Right hindlimb (tissue), 1 donor: ENCODE data around the gene BCL2L14.

Experiments
- DNase-seq: peaks from one replicate; pipeline ENCODE4 v3.0.0-alpha.2; 2018

BCL2L14 gene

DNA sequence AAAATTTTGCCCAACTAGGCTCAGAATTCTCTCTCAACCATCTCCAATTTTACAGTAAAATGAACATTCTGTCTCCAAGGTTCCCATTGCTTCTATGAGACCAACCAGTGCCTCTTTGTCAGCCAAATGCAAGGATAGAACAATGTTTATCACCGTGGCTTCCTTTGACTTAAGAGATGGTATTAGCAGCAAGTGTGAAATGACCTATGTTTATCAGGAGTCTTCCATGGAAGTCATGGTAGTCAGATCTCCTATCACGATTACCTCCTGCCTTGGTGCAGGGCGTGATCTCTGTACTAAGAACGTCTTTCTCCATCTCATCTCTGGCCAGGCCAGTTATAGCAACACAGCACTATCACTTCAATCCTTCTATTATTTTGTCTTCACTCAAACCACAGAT is 6.1 kb upstream of the BCL2L14 start:
- DNase-seq, result no peak

DNA sequence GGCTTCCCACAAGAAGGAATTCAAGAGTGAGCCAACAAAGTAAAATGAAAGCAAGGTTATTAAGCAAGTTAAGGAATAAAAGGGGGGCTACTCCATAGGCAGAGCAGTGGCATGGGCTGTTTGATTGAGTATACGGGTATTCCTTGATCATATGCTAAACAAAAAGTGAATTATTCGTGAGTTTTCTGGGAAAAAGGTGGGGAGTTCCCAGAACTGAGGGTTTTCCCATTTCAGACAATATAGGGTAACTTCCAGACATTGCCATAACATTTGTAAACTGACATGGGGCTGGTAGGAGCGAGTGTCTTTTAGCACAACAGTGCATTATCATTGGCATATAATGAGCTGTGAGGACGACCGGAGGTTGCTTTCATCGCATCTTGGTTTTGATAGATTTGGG is 2.0 kb upstream of the BCL2L14 start:
- no peak for DNase-seq

DNA sequence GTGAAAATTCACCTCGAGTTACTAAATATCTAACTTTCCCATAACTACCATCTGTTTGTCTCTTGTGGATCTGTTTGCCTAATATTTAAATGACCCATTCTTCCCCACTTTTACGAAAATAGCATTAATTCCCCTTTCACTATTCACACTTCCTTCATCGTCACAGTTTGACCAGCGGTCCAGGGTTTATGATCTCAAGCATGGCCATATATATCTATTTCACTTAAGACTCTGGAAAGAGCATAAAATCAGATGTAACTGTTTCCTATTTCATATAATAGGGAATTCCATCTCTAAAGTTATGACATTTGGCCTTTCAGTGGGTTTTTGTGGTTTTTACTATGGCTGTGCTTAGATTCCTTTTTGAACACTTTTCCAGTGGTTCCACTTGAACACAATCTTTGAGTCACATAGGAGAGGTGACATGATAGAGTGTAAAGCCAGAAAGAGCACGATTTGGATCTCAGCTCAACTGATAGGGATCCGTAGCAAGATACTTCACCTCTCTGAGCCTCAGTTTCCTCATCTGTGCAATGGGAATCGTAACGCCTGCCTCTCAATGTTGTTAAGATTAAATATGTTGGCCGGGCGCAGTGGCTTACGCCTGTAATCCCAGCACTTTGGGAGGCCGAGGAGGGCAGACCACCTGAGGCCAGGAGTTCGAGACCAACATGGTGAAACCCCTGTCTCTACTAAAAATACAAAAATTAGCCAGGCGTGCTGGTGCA is 754 bp upstream of the BCL2L14 start:
- no peak for DNase-seq

DNA sequence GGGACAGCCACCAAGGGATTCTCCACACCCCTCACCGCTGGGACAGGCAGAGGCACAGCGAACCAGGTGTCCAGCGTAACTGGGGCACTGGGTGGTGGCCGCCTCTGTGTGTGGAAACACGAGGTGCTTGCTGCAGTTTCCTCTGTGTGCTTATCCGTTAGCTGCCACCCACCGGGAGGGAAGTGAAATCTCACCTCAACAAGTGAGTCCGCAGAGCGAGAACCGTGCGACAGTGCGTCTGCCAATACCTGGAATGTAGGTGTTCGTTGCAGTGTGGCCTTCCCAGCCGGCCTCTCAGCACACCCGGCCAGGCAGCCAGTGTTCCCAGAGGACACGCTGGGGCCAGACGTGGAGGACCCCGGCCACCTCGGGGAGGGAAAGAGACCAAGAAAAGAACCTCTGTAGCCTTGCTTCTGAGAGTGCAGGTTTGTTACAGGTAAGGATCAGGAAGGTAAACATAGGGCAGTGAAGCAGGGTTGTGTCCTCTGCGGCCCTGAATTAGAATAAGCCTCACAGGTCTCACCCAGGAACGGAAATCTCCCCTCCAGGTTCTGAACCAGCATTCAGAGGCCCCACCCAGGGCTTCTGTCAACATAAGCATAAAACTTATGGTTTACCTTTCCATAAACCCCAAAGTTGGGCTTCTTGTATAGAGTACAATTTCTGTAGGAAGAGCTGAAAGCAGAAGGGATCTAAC is 1.5 kb downstream of the BCL2L14 start:
- DNase-seq, result no peak

DNA sequence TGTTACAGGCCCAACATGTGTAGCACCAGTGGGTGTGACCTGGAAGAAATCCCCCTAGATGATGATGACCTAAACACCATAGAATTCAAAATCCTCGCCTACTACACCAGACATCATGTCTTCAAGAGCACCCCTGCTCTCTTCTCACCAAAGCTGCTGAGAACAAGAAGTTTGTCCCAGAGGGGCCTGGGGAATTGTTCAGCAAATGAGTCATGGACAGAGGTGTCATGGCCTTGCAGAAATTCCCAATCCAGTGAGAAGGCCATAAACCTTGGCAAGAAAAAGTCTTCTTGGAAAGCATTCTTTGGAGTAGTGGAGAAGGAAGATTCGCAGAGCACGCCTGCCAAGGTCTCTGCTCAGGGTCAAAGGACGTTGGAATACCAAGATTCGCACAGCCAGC is 8.6 kb downstream of the BCL2L14 start:
- no peak for DNase-seq

DNA sequence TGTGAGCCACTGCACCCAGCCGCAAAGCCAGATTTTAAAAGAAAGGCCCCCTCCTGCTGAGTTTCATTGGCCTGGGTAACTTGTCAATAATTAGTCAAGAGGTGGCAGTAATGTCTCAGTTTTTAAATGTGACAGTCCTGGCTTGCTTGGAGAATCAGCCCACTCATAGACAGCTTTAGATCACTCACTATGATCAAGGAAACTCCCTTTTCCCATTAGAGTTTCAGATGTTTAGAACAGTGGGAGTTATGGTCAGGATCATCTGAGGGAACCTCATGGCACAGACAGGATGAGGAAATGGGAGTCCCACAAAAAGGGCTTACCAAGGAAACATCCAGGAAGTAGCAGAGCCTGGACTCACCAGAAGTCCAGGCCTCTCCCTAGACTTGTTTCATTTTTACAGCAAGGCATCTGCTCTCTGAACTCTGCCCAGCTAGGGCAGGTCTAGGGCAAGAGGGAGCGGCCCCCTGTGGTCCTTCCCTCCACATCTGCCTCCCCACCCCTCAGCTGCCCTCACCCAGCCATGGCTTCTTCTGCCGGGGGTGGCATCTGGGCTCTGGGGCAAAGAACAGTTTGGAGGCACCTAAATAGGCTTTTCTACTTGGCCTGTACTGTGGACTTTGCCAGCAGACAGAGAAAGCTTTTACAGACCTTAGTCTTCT is 11.2 kb downstream of the BCL2L14 start:
- no peak for DNase-seq

DNA sequence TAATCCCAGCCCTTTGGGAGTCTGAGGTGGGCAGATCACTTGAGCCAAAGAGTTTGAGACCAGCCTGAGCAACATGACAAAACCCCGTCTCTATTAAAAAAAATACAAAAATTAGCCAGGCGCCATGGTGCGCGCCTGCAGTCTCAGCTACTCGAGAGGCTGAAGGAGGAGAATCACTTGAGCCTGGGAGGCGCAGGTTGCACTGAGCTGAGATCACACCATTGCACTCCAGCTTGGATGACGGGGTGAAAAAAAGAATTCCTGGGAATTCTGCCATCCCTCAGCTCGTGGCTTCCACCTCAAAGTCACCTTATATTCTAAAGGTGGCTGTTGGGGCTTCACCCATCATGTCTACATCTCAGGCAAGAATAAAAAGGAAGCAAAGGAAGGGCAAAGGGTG is 12.9 kb downstream of the BCL2L14 start:
- DNase-seq, result no peak

DNA sequence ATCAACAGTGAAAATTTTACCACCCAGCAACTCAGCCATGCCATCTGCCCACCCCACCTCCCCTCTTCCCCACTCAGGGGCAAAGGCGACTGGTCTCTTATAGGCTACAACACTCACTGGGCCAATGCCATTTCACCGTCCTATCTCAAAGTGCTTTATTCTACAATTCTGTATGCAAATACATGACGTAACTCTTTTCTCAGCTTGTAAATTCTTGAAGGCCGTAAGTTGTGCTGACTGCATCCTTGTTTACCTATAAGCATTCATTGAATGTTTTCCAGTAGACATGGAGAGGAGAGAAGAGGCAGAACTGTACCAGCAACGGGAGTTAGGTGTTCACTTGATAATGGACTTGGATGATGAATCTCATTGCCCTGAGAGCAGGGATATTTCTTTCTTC is 15.6 kb downstream of the BCL2L14 start:
- DNase-seq, result no peak

DNA sequence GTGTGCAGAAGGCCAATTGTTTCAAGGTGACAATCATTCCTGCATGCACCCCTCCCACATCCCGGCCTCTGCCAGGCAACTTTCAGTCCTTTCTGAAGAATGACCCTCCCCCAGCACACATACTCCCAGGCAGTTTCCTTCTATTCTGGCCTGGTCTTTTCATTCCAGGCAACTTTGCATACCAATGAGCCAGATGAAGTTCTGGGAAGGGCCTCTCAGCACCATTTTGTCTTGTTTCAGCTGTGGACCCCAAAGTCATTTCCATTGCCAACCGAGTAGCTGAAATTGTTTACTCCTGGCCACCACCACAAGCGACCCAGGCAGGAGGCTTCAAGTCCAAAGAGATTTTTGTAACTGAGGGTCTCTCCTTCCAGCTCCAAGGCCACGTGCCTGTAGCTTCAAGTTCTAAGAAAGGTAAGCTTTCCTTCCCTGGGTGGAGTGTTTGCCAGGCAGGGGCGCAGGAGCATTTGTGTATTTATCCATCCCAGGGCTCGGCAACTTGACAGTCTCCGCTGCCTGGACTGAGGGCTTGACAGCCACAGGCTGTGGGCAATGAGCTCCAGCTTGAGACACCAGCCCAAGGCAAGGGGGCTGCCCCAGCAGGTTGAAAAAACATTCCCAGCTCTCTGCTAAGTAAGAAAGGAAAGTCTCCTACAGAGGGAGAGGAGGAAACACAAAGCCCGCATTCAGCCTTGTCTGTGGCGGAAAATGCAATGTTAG is 16.4 kb downstream of the BCL2L14 start:
- no peak for DNase-seq

DNA sequence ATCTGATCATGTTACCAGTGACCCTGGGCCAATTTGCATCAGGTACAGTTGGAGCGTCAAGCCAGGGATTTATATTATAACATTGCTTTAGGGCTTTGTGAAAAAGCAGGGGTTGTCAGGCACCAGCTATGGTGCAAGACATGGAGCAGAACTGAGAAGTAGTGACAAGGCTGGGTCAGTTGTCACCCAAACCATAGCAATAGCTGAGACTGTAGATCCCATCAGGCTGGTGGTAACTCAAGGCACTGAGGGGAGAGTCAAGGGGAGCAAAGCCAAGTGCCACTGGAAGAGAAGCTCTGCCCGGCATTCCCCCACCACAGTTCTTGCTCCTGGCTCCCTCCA is 16.9 kb downstream of the BCL2L14 start:
- DNase-seq, result no peak

DNA sequence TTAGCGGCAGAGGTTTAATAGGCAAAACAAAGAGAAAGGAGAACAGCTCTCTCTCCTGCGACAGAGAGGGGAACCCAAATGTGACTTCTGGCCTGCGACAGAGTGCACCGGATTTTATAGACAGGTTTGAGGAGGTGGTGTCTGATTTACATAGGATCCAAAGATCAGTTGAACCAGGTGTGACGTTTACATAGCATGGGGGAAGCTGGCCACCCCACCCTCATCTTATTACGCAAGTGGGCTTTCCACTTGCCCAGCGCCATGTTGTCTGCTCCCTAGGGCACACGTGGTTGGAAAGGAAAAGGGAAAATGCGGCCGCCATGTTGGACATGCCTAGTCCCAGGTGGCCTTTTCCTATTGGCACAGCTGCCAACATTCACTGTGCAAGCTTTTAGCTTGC is 17.4 kb downstream of the BCL2L14 start:
- DNase-seq, result no peak

DNA sequence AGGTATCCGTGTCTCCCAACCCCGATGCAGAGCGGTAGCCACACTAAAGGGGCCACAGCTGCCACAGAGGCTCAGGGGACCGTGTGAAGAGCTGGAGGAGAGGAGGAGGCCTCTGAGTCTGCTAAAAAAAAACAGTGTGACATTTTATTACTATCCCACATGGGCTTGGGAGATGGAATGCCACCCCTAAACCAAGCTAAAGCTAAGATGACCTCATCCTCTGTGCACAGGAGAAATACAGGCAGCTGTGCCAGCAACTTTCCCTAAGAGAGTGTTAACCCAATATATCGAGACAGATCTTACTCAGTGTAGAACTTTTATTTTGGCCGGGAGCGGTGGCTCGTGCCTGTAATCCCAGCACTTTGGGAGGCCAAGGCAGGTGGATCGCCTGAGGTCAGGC is 18.0 kb downstream of the BCL2L14 start:
- DNase-seq, result no peak

DNA sequence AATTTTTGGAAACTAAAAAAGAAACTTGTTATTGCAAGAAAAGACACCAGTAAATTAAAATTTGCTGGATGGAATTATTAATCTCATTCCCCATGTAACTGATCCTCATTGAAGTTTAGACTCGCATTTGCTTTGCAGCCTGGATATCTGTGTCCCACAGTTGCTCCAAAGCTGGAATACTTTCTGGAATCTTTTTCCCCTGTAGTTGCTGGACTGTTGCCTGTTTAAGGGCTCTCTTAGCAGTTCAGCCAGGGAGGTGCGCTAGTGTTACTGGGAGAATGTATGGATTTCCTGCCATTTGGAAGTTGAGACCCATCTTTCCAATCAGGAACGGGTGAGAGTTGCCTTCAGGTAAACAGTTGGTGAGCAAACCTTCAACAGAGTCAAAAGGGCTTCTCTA is 20.3 kb downstream of the BCL2L14 start:
- DNase-seq, result no peak

DNA sequence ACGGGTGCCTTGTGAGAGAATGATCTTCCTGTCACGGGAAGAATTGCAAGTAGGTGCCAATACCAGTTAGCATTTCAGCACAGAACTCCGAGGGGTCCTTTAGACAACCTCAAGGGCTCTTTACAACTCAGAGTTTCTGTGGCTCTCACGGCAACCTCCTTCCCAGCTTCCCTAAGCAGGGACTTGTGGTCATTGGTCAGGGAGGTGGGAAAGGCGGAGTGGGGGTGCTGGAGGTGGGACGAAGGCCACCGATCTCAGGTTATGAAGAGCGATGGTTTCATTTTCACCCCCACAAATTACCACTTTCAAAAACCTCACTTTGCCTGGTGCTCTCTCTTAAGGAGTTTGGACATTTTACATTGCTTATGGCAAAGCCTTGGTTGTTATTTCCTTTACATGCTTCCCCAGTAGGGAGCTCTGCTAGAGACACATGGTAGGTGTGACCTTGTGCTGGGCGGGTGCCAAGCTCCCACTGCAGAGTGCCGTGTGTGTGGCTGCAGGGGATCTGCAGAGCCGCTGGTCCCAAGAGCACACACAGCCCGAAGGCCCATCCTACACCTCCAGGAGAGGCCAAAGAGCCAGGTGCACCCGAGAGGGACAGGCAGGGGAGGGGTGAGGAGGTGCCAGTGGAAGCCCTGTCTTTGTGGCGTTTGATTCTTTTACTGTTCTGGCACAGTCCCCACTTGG is 21.4 kb downstream of the BCL2L14 start:
- no peak for DNase-seq

DNA sequence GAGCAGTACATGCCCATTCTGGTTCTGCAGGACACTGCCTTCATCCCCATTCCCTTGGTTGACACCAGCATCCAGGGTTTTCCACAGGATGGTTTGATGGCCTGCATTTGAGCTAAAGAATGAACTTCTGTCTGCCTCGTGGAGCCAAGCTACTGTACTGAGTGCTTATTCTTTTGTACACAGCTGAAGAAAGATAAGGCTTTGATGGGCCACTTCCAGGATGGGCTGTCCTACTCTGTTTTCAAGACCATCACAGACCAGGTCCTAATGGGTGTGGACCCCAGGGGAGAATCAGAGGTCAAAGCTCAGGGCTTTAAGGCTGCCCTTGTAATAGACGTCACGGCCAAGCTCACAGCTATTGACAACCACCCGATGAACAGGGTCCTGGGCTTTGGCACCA is 23.7 kb downstream of the BCL2L14 start:
- no peak for DNase-seq

DNA sequence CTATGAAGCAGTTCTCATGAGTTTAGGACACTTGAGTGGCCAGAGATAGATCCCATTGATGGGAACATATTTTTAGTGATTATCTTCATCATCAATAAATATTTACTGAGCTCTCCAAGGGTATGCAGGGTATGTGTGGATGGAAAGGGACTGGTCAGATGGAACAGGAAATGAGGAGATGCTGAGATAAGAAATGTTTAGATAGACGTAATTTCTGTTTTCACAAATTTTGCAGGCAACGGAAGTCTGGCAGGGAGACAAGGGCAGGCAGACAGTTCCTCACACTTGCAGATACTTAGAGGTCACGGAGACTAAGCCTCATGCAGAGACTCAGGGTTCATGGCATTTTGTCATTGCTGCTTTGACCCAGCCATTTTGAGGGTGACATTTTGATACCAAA is 24.3 kb downstream of the BCL2L14 start:
- no peak for DNase-seq

DNA sequence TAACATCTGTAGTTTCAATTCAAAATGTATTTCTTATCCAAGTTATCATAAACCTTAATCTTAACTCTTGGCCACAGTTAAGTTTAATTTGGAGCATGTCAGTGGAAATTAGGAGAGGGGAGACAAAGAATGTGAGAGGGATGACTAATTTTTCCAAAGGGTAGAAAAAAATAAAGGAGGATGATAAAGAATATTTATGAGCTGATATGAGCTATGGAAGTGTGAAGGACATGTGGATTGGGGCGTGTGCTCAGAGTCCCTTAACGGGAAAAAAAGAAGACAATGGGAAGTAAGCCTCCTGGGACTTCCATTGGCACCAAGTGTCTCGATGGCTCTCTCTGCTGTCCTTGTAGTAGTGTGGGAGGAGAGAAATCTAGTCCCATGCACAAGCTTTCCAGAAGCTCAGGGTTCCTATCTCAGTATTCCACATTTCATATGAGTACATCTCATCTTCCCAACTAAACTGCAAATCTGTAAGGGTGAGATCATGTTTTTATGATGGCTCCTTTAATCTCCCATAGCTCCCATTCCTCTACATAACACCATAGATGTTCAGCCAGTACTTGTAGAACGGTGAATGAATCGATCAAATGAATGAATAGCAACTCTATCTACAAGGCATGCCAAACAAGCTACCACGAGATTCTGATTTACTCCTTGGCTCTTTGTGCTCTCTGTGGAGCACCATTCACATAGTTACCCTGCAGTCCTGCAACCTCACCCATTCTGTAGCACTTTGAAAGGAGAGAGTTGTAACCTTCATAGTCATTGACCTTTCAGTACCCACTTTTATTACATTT is 27.4 kb downstream of the BCL2L14 start:
- DNase-seq, result no peak

DNA sequence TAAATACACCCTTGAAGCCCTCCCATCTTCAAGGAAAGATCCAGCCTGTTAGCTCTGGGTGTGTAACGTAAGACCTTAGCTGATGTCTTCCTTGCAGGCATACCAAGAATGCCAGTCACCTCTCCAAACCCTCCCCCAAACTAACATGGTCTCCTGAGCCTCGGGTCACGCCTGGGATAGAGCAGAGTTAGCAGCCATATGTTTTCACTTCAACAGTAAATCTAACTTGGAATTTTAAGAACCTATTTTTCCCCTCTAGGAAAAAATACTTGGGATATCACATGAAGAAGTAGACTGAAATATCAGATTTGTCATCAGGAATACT is 27.9 kb downstream of the BCL2L14 start:
- DNase-seq, result no peak

DNA sequence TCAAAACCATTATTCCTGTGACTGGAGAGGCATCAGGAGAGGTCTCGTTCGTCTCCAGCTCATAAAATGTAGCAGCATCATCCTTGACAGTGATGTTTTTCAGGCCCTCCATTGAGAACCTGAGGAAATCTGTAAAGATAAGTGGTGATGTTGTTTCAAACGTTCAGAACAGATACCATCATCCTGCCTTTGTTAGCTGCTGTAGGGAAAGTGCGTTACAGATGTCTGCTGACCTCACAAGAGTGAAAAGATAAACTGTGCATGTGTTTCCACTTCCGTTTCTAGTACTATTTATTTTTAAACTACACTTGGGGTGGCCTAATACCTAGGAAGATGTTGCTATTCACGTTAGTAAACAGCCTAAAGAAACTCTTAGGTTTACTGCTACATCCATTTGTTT is 28.4 kb downstream of the BCL2L14 start:
- DNase-seq, result no peak

DNA sequence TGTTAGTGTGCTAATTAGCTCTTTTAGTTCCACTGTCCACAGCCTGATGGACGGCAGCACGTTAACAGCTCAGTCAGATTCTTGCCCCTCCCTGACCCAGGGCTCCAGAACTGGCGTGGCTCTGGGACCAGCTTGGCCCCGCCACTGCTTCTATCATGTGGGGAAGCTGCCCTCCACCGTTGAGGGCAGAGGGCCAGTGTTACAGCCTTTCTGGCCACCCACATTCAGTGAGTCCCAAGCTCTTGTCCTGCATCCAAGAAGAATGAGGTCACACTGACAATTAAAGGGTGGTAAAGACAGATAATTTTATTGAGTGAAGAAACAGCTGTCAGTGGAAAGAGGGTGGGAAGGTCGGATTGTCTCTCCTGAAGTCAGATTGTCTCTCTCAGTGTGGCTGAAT is 36.9 kb downstream of the BCL2L14 start:
- no peak for DNase-seq

DNA sequence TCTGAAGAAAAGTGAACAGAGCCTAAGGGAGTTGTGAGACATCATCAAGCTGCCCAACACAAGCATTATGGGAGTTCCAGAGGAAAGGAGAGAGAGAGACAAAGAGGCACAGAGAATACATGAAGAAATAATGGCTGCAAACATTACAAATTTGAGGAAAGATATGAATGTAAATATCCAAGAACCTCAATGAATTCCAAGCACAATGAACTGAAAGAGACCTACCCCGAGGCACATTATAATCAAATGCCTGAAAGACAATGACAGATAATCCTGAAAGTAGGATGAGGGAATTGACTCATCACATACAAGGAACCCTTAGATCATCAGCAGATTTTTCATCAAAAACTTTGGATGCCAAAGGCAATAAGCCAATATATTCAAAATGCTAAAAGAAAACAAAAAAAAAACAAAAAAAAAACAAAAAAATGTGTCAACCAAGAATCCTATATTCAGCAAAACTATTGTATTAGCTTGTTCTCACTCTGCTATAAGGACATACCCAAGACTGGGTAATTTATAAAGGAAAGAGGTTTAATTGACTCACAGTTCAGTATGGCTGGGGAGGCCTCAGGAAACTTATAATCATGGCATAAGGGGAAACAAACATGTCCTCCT is 37.8 kb downstream of the BCL2L14 start:
- no peak for DNase-seq
